ENCODE data around the gene TLX2. TPM values are rescaled to one million over a fixed set of nuclear protein-coding genes. Genes with fewer than 3 reads are reported as not detected.
A peak's percentile ranks its signal among the peaks of the same experiment; 100 is the strongest.

TLX2 gene
- polyA plus RNA-seq, 1 donor from 2014 or later, result not detected

DNA sequence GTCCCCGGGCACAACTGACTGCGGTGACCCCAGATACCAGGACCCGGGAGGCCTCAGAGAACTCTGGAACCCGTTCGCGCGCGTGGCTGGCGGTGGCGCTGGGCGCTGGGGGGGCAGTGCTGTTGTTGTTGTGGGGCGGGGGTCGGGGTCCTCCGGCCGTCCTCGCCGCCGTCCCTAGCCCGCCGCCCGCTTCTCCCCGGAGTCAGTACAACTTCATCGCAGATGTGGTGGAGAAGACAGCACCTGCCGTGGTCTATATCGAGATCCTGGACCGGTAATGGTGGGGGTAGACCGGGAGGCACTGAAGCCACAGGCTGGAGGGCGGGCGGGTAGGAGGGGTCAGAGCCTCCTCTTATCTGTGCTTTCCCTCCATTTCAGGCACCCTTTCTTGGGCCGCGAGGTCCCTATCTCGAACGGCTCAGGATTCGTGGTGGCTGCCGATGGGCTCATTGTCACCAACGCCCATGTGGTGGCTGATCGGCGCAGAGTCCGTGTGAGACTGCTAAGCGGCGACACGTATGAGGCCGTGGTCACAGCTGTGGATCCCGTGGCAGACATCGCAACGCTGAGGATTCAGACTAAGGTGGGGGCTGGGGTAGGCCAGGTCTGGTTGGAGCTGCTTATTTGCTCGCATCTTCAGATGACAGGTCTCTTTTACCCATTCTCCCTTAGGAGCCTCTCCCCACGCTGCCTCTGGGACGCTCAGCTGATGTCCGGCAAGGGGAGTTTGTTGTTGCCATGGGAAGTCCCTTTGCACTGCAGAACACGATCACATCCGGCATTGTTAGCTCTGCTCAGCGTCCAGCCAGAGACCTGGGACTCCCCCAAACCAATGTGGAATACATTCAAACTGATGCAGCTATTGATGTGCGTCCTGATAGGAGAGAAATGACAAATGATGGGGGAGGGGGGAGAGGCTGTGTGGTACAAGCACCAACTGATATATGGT lies 16.3 kb downstream of the TLX2 start:
- H3K27ac Mint-ChIP-seq, result peak overlapping the region; percentile 81 to 99 (median 94)
- H3K27me3 Mint-ChIP-seq, result no peaks in the 10 kb centered on the region
- no peaks in the 10 kb centered on the region for H3K9me3 Mint-ChIP-seq
- H3K4me1 Mint-ChIP-seq, result peaks cover 28 to 37% (median 37%) of the 10 kb centered on the region in 3 donors
- H3K36me3 Mint-ChIP-seq, result peaks cover 7% of the 10 kb centered on the region
- H3K4me3 Mint-ChIP-seq, result peak overlapping the region; percentile 87 to 97 (median 96)

DNA sequence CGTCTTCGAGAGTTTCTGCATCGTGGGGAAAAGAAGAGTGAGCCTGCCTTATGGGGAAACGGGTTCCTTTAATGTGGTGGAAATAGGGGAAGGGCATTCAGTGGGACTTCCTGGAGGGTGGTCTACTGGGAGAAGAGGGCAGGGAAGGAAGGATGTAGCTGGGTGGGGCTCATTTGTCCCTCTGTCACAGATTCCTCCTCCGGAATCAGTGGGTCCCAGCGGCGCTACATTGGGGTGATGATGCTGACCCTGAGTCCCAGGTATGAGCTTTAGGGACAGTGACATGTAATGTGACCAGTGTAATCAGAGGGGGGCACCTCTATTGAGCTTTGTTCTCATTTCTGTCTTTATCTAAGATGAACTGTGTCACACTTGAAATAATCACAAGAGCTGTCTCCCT lies 17.4 kb downstream of the TLX2 start:
- Mint-ChIP-seq H3K36me3 (peaks cover 2% of the 10 kb centered on the region), H3K27ac (peak overlapping the region; percentile 0 to 91 (median 81)), H3K27me3 (no peaks in the 10 kb centered on the region), H3K4me1 (peaks cover 22 to 32% (median 31%) of the 10 kb centered on the region in 3 donors), H3K9me3 (no peaks in the 10 kb centered on the region), H3K4me3 (peak overlapping the region in 3 of 4 donors; percentile 72 to 87 (median 73))

GRCh38 chr2:74532222-74532621 lies 18.0 kb downstream of the TLX2 start:
- H3K27ac Mint-ChIP-seq, result peak overlapping the region; percentile 0 to 91 (median 81)
- H3K9me3 Mint-ChIP-seq, result no peaks in the 10 kb centered on the region
- no peaks in the 10 kb centered on the region for H3K27me3 Mint-ChIP-seq
- H3K4me3 Mint-ChIP-seq, result peak overlapping the region; percentile 72 to 87 (median 76)
- H3K4me1 Mint-ChIP-seq, result peaks cover 21 to 31% (median 30%) of the 10 kb centered on the region in 3 donors
- no peaks in the 10 kb centered on the region for H3K36me3 Mint-ChIP-seq

GRCh38 chr2:74533464-74533863 lies 19.2 kb downstream of the TLX2 start:
- Mint-ChIP-seq H3K36me3 (peaks cover 2% of the 10 kb centered on the region), H3K27me3 (no peaks in the 10 kb centered on the region), H3K9me3 (peaks cover 0 to 2% (median 0%) of the 10 kb centered on the region in 3 donors), H3K4me1 (peaks cover 29 to 35% (median 32%) of the 10 kb centered on the region in 3 donors), H3K4me3 (peak overlapping the region in 1 of 4 donors; percentile 36), H3K27ac (peak overlapping the region in 1 of 3 donors; percentile 51)

DNA sequence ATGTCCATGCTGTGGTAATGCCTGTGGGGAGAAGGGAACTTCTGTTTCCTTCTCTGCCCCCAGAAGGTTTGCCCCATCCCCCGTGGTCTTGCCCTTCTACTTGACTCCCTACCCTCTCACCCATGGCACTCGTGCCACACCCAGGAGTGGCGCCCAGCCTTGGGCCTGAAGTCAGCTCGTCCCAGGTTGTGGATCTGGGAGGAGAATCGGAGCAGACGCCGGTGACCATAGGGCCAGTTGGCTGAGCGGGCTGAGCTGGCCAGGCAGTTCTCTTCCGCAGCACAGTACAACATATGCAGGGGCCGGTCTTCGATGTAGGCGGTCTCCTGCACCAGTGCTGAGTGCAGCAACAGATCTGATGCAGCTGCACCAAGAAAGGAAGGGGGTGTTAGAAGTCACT lies 20.2 kb downstream of the TLX2 start:
- Mint-ChIP-seq H3K36me3 (peaks cover 6% of the 10 kb centered on the region), H3K4me3 (no peak overlapping the region), H3K9me3 (peaks cover 0 to 2% (median 0%) of the 10 kb centered on the region in 3 donors), H3K4me1 (peaks cover 35 to 38% (median 37%) of the 10 kb centered on the region in 3 donors), H3K27me3 (no peaks in the 10 kb centered on the region), H3K27ac (no peak overlapping the region)

- H3K4me1 Mint-ChIP-seq, result peaks cover 34 to 41% (median 40%) of the 10 kb centered on the region in 3 donors
- no peak overlapping the region for H3K4me3 Mint-ChIP-seq
- peaks cover 0 to 2% (median 0%) of the 10 kb centered on the region in 3 donors for H3K9me3 Mint-ChIP-seq
- H3K27ac Mint-ChIP-seq, result no peak overlapping the region
- H3K27me3 Mint-ChIP-seq, result no peaks in the 10 kb centered on the region
- peaks cover 6% of the 10 kb centered on the region for H3K36me3 Mint-ChIP-seq
Measured at GRCh38 chr2:74535440-74535965, 21.3 kb downstream of the TLX2 start.

DNA sequence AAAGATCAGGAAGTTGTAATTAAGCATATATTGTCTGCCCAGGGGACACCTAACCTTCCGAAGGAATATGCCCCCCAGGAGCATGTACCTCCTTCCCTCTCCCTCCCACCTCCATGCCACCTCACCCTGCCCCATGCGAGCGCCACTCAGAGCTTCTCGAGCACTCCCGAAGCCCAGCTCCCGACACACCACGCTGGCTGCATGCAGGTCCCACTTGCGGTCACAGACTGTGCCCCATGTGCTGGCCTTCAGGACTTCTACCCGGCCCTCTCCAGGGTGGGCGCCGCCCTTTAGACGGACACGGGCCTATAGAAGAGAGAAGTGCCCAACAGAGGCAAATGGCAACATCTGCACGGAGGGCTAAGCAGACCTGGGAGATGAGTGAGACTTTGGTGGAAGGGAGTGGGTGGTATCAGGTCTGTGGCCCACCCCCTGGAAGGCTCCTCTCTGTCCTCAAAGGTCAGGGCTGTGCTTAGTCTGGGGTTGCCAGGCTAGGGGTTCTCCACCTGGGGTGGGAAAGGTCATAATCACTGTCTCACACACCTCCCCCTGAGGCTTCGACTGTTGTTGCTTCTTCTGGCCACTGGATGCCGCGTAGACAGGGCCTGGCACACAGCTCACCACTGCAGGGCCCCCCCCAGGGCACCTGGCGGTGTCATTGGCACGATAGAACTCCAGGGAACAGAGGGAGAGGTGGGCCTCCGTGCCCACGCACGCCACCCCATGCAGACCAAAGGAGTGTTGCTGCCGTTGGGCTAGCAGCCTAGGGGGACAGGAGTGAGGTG lies 22.1 kb downstream of the TLX2 start:
- H3K4me3 Mint-ChIP-seq, result no peak overlapping the region
- H3K4me1 Mint-ChIP-seq, result peaks cover 31 to 36% (median 32%) of the 10 kb centered on the region in 3 donors
- no peak overlapping the region for H3K27ac Mint-ChIP-seq
- H3K9me3 Mint-ChIP-seq, result peaks cover 0 to 2% (median 0%) of the 10 kb centered on the region in 3 donors
- H3K36me3 Mint-ChIP-seq, result peaks cover 6% of the 10 kb centered on the region
- no peaks in the 10 kb centered on the region for H3K27me3 Mint-ChIP-seq

DNA sequence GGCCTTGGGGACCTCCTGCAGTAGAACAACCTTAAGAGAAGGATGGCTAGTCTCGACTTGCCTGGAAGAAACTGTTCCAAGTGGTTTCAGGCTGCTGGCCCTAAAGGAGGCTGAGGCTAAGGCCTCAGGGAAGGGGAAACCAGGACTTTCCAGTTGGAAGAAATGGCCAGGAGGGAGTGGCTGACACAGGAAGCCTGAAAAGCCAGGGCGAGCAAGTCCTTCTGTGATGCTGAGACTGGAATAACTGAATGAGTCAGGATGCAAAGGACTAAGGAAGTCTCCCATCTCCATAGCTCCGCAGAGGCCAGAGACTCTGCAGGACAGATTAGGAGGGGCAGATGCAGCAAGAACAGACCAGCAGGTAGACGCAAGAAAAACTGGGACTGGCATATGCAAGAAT lies 22.9 kb downstream of the TLX2 start:
- peaks cover 6% of the 10 kb centered on the region for H3K36me3 Mint-ChIP-seq
- H3K4me3 Mint-ChIP-seq, result peak overlapping the region in 1 of 4 donors; percentile 82
- peaks cover 25 to 29% (median 26%) of the 10 kb centered on the region in 3 donors for H3K4me1 Mint-ChIP-seq
- no peaks in the 10 kb centered on the region for H3K27me3 Mint-ChIP-seq
- peaks cover 0 to 2% (median 0%) of the 10 kb centered on the region in 3 donors for H3K9me3 Mint-ChIP-seq
- H3K27ac Mint-ChIP-seq, result no peak overlapping the region

- peaks cover 25 to 28% (median 27%) of the 10 kb centered on the region in 3 donors for H3K4me1 Mint-ChIP-seq
- H3K9me3 Mint-ChIP-seq, result peaks cover 0 to 2% (median 0%) of the 10 kb centered on the region in 3 donors
- H3K4me3 Mint-ChIP-seq, result peak overlapping the region; percentile 82 to 95 (median 86)
- H3K27ac Mint-ChIP-seq, result peak overlapping the region; percentile 54 to 96 (median 91)
- H3K36me3 Mint-ChIP-seq, result peaks cover 6% of the 10 kb centered on the region
- no peaks in the 10 kb centered on the region for H3K27me3 Mint-ChIP-seq
Measured at GRCh38 chr2:74538881-74539339, 24.7 kb downstream of the TLX2 start.

GRCh38 chr2:74540291-74540690 lies 26.0 kb downstream of the TLX2 start:
- Mint-ChIP-seq H3K9me3 (peaks cover 0 to 2% (median 0%) of the 10 kb centered on the region in 3 donors), H3K4me3 (peak overlapping the region in 3 of 4 donors; percentile 19 to 95 (median 82)), H3K36me3 (peaks cover 6% of the 10 kb centered on the region), H3K27me3 (no peaks in the 10 kb centered on the region), H3K27ac (peak overlapping the region in 1 of 3 donors; percentile 25), H3K4me1 (peaks cover 25 to 32% (median 27%) of the 10 kb centered on the region in 3 donors)

DNA sequence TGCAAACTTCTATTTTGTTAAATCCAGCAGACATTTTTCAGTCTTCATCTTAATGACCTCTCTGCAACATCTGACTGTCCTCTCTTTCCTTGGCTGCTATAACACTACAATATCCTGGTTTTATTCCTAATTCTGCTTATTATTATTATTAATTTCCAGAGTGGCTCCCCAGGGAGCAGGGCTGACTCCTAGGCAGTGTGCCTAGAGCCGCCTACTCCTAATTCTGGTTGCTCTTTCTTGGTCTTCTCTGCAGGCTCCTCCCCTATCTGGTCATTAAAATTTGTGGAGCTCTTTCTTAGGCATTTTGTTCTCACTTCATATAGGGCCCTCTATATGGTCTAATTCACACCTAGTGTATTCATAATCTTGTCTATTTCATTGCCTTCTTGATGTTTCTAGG lies 28.7 kb downstream of the TLX2 start:
- peaks cover 6% of the 10 kb centered on the region for H3K27me3 Mint-ChIP-seq
- peak overlapping the region in 1 of 4 donors; percentile 82 for H3K4me3 Mint-ChIP-seq
- H3K4me1 Mint-ChIP-seq, result peaks cover 23 to 28% (median 23%) of the 10 kb centered on the region in 3 donors
- peaks cover 6% of the 10 kb centered on the region for H3K36me3 Mint-ChIP-seq
- H3K9me3 Mint-ChIP-seq, result peaks cover 0 to 2% (median 0%) of the 10 kb centered on the region in 3 donors
- H3K27ac Mint-ChIP-seq, result peak overlapping the region in 2 of 3 donors; percentile 20 to 35

DNA sequence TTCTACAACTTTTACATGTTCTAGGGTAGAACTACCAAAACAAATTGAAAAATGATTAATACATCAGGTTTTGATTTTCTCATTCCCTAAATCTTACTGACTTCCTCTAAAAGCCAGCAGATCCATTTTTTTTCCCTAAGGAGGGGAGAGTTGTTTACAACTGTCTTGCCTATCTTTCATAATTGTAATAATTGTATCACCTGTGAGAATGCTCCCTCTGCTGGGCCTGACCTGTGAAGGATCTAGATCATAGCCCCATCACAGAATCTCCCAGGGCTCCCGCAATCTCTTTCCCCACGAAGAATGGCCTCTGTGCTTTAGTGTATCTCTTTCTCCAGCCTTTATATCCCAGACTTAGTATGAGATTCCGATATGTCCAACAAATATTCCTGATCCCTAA lies 30.4 kb downstream of the TLX2 start:
- H3K36me3 Mint-ChIP-seq, result no peaks in the 10 kb centered on the region
- peaks cover 13 to 18% (median 15%) of the 10 kb centered on the region in 3 donors for H3K4me1 Mint-ChIP-seq
- no peak overlapping the region for H3K27ac Mint-ChIP-seq
- H3K9me3 Mint-ChIP-seq, result no peaks in the 10 kb centered on the region
- peak overlapping the region in 1 of 4 donors; percentile 7 for H3K4me3 Mint-ChIP-seq
- peaks cover 16% of the 10 kb centered on the region for H3K27me3 Mint-ChIP-seq

GRCh38 chr2:74546004-74546403 lies 31.8 kb downstream of the TLX2 start:
- Mint-ChIP-seq H3K27me3 (peaks cover 18% of the 10 kb centered on the region), H3K36me3 (no peaks in the 10 kb centered on the region), H3K27ac (no peak overlapping the region), H3K4me1 (peaks cover 10 to 17% (median 12%) of the 10 kb centered on the region in 3 donors), H3K9me3 (no peaks in the 10 kb centered on the region), H3K4me3 (no peak overlapping the region)

- Mint-ChIP-seq H3K27me3 (peaks cover 20% of the 10 kb centered on the region), H3K27ac (peak overlapping the region in 2 of 3 donors; percentile 13 to 16)
Measured at GRCh38 chr2:74548285-74548899, 34.1 kb downstream of the TLX2 start.

More at GRCh38 chr2:74548285-74548899, 34.1 kb downstream of the TLX2 start:
- Mint-ChIP-seq H3K9me3 (no peaks in the 10 kb centered on the region), H3K4me3 (peak overlapping the region; percentile 80 to 92 (median 88)), H3K4me1 (peaks cover 12 to 17% (median 16%) of the 10 kb centered on the region in 3 donors), H3K36me3 (no peaks in the 10 kb centered on the region)

Data from IgD-negative memory B cell (primary cell).